HCT116 (cell line): ENCODE measurements around the gene ADGRG6.

Experiments used
- CTCF ChIP-seq, 3 experiments: fragments of 200-600 bp in 1 of 3; sonication (generic) in 1 of 3; IDR thresholded peaks in 2 of 3; conservative IDR thresholded peaks in 1 of 3; 2 replicates each; pipeline ENCODE4 v1.5.1; 2012 to 2017; ENCODE audit warnings: low read depth in 2 of 3, low read length in 2 of 3, antibody characterized with exemption in 1 of 3, borderline replicate concordance in 1 of 3, control low read depth in 1 of 3, mild to moderate bottlenecking in 1 of 3, mixed read lengths in 1 of 3, mixed run types in 1 of 3, moderate library complexity in 1 of 3; ENCODE audit not compliant: insufficient read depth in 1 of 3
- EGR1 ChIP-seq: IDR thresholded peaks from 2 replicates; pipeline ENCODE4 v1.6.1; 2012; ENCODE audit warnings: low read depth
- EZH2 ChIP-seq: fragments of 200-600 bp; sonication (generic); IDR thresholded peaks from 2 replicates; pipeline ENCODE4 v1.6.1; 2017; ENCODE audit warnings: antibody characterized with exemption, mixed run types
- POLR2A ChIP-seq: IDR thresholded peaks from 2 replicates; pipeline ENCODE4 v1.7.0; 2011; ENCODE audit warnings: borderline replicate concordance; ENCODE audit not compliant: insufficient read depth, insufficient read length; ENCODE audit errors: extremely low read depth
- REST ChIP-seq: IDR thresholded peaks from 2 replicates; pipeline ENCODE4 v1.6.1; 2012; ENCODE audit warnings: low read depth

GRCh38 chr6:142412658-142413057, 110.9 kb downstream of the ADGRG6 start:
- TF ChIP-seq REST (no peak), CTCF (IDR thresholded peaks at IDR 0.05 in 2 of 3, conservative IDR thresholded peaks at IDR 0.05 in 1 of 3; ENCODE audit: borderline replicate concordance in 1 of 3, insufficient read depth in 1 of 3, low read depth in 2 of 3, low read length in 2 of 3) (no peak), POLR2A (no peak), EZH2 (no peak), EGR1 (no peak)
